Stimulated activated CD4-positive, alpha-beta T cell treated with anti-CD3 and anti-CD28 coated beads, Interleukin-15, amount 100 ng/mL, for 1 hour (primary cell): ENCODE data around the gene RNF123.
"Not testable (repeated sequence)": the region's sequence is repeated elsewhere in the genome, so short reads cannot be mapped to it uniquely, and the experiment has no call there.

ENCODE experiments used
- DNase-seq, 2 donors: peaks; one replicate each; pipeline ENCODE4 v3.0.0-alpha.2; 2020; ENCODE audit warnings: low read depth in 1 of 2, low spot score in 1 of 2

Gene RNF123

DNA sequence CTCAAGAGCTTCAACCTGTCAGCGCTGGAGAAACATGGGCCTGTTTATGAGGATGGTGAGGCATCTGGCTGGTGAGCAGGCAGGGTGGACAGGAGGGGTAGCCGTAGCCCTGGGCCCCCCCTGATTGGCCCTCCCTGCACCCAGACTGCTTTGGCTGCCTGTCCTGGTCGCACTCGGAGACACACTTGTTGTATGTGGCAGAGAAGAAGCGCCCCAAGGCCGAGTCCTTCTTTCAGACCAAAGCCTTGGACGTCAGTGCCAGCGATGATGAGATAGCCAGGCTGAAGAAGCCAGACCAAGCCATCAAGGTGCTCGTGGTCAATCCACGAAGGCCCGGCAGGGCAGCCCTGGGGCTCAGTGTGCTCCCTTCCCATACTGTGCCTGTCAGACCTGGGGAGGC lies 13.4 kb upstream of the RNF123 start:
- DNase-seq, result no peak

DNA sequence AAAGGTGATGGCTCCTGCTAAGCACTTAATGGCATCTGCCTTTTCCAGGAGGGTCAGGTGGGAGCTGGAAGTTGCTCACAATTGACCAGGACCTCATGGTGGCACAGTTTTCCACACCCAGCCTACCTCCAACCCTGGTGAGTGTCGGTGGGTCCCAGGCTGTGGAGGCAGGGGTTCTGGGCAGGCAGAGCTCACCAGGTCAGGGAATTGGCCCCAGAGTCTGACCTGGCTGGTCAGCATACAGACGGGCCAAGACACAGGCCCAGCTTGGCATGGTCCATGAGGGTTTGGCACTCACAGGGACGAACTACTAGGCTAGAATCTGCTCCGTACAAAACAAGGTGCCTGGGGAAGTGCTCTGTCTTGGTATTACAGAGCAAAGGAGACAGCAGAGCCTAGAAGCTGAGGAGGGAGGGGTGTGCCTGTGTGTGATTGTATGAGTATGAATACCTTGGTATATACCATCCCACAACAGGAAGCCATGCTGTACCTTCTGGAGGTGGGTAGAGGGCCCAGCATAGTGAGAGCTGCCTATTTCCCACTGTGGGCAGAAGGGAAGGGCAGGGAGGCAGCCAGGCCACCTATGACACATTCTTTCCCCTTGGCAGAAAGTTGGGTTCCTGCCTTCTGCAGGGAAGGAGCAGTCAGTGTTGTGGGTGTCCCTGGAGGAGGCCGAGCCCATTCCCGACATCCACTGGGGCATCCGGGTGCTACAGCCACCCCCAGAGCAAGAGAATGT lies 8.7 kb upstream of the RNF123 start:
- no peak for DNase-seq

GRCh38 chr3:49681232-49681522 lies 8.2 kb upstream of the RNF123 start:
- no peak for DNase-seq

- DNase-seq, result no peak
Observed at GRCh38 chr3:49681543-49681942, 7.8 kb upstream of the RNF123 start.

DNA sequence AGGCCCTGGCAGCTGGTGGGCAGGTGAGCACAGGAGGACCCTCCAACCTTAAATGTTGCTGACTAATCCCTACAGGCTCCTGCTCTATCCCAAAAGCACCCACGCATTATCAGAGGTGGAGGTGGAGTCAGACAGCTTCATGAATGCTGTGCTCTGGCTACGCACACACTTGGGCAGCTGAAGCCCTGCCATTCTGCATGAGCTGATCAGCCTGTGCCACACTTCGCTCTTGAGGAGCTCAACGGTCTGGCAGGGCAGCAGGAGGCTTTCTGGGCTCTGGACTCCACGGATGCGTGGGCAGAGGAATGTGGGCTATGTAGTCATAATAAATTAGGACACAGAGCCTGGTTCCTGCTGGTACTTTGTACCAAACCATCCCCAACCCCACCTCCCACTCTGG lies 6.2 kb upstream of the RNF123 start:
- DNase-seq, result no peak

GRCh38 chr3:49684453-49684852 lies 4.9 kb upstream of the RNF123 start:
- DNase-seq, result not testable (repeated sequence)

DNA sequence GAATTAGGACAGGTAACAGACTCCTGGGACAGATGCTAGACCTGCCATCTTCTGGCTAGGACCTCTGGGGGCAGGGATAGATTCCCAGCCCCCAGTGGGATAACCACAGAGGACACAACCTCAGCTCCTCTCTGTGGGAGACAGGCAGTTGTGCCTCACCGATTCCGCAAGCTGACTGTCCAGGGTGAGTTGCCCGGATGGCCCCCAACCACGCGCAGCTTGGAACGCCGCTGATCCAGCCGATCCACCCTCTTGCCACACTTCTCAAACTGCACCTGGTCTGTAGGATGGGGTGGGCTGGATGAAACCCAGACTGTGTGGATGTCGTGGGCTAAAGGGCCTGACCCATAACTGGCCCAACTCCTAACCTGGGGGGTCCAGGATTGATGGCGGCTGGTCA lies 4.3 kb upstream of the RNF123 start:
- DNase-seq, result not testable (repeated sequence)

GRCh38 chr3:49685846-49686245 lies 3.5 kb upstream of the RNF123 start:
- DNase-seq, result not testable (repeated sequence)

DNA sequence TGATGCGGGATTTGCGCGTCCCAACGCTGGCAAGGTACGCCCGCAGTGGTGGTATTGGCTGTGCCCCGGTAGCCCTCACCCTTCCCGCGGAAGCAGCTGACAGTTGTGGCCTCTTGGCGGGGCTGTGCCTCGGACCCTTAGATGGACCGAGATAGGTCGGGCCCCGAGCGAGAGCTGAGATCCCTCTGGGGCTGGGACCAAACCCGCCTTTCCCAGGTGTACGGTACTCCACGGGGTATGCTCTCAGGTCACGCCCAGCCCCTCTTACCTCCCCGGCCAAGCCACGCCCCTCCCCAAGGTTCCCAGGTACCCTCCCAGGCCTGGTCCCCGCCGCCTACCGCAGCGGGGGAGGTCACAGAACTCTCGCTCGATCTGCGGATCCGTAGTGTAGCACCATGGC lies 3.0 kb upstream of the RNF123 start:
- not testable (repeated sequence) for DNase-seq

- peak in 1 of 2 donors; percentile 26 for DNase-seq
Observed at GRCh38 chr3:49686769-49687423, 2.5 kb upstream of the RNF123 start.

GRCh38 chr3:49687424-49687795 lies 1.9 kb upstream of the RNF123 start:
- DNase-seq, result not testable (repeated sequence)

DNA sequence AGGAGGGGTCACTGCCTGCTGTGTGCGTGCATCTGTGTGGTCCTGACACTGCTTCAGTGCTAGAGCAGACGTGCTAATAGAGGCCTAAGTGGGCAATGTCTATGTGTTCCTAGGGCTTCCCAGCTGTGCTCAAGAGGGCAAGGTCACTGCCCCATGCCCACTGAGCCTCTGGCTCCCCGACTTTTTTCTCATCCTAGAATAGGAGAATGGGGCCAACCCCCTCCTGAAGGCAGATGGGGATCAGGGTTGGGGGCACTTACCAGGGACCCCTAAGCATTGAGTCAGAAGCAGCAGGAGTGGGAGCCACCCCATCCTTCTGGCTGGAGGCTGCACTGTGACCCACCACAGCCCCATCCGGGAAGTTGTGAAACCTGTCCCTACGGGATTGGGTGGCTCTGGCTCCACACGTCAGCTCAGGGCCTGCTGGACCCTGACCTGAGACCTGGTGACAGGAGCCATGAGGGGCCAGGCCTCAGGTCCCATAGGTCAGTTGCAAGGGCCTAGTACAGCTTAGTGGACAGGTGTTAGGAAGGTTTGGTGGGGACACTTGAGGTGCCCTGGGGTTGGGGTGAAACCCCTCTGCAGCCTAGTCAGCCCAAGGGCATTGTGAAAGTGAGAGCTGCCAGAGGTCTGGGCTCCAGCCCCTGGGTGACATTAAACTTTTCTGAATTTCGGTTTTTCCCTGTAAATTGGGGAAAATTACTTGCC lies 865 bp upstream of the RNF123 start:
- not testable (repeated sequence) for DNase-seq

DNA sequence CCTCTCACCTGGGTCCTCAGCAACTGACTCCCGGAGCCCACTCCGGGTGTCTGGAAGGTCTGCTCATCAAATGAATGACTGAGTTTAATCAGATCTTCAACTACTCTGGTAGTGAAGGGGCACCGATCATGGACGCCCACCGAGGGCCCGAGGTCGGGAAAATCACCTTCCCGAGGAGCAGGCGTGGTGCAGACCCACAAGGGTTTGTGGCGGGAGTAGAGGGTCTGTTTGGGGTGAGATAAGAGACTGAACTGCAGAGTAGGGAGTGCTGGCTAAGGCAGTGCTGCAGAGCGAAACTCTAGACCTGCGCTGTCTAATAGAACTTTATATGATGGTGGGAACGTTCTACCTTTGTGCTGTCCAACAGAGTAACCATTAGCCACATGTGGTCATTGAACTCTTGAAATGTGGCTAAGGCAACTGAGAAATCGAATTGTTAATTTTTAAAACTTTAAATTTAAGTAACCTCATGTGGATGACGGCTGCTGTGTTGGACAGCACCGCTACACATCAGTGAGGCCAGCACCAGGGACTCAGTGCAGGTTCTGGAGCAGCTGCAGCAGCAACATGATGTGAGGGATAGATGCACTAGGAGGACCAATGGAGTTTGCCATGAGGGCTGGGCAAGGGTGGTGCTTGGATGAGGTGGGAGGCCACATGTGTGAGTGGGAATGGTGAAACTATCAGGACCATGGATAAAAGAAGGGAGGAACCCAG lies 709 bp downstream of the RNF123 start:
- DNase-seq, result not testable (repeated sequence)

DNA sequence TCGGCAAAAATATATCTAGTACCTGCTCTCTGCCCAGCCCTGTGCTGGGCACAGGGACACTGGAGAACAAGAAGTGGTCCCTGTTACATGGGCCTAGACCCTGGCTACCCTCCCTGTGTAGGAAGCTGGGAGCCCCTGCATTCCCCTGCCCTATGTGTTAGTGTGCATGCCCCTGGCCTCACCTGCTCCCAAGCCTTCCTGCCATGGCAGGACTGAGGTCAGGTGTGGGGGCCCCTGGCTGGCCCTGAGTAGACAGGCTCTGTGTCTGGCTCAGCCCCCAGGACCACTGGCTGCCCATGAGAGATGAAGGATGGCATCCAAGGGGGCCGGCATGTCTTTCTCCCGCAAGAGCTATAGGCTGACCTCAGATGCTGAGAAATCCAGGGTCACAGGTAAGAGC lies 1.5 kb downstream of the RNF123 start:
- not testable (repeated sequence) for DNase-seq

GRCh38 chr3:49691481-49691880 lies 2.1 kb downstream of the RNF123 start:
- not testable (repeated sequence) for DNase-seq

GRCh38 chr3:49694409-49695070 lies 5.2 kb downstream of the RNF123 start:
- DNase-seq, result not testable (repeated sequence)

DNA sequence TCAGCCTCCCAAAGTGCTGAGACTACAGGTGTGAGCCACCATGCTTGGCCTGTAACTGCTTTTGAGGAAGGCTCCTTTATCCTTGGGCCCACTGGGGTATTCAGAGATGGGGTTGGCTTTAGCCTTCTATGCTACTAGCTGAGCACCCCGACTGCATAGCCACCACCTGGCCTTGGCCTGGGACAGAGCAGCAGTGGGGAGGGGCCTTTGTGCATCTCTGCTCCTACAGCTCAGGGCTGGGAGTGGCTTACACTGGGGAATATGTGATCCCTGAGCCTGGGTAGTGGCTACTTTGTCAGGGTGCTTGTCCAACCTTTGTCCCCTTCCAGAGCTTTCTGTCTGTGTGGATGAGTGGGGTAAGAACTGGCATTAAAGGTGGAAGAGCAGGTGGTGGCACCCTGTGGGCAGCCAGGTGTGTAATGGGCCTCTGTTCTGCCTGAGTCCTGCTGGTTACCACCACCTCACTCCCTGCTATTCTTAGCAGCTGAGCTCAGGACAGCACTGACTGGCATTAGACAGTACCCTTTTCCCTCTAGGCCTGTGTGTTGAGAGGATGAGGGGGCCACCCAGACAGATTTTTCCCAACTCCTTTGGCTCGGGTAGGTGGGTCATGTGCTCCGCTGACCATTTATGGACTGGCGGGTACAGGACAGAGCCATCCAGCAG lies 6.1 kb downstream of the RNF123 start:
- not testable (repeated sequence) for DNase-seq

DNA sequence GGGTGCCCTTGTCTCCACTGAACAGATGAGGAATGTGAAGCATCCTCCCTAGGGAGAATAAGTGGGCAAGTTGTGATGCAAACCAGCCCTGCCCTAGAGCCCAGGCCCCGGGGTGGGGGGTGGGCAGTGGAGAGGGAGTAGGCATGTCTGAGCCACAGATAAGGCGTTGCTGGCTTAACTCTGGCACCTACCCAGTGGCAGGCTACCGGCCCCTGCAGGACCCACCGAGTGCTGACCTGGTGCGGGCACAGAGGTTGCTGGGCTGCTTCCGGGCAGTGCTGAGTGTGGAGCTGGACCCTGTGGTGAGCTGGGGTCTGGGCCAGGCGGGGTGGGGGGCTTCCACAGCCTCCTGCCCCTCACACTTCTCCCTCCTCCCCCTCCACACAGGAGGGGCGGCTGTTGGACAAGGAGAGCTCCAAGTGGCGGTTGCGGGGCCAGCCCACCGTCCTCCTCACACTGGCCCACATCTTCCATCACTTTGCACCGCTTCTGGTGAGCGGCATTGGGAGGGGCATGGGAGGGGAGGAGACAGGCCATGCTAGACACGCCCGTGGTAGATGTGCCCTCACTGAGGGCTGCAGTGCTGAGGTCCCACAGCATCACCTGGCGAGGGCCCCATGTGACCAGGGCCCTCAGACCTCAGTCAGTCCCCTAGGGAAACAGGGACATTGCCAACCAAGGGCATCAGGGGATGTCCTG lies 10.1 kb downstream of the RNF123 start:
- no peak for DNase-seq

GRCh38 chr3:49700014-49700413 lies 10.7 kb downstream of the RNF123 start:
- no peak for DNase-seq
